ENCODE measurements around the gene ADGRG3. TPM values are rescaled to one million over a fixed set of nuclear protein-coding genes. Genes with fewer than 3 reads are reported as not detected.

The ADGRG3 gene
- total and polyA plus RNA-seq, 2 of the 13 experiments (the other 11 are each of a cell fraction or from before 2014, with no cell fraction given), result 2.7 to 11.8 TPM

GRCh38 chr16:57700781-57701551 is 32.9 kb downstream of the ADGRG3 start (continued):
- TF ChIP-seq, protein P1, sequence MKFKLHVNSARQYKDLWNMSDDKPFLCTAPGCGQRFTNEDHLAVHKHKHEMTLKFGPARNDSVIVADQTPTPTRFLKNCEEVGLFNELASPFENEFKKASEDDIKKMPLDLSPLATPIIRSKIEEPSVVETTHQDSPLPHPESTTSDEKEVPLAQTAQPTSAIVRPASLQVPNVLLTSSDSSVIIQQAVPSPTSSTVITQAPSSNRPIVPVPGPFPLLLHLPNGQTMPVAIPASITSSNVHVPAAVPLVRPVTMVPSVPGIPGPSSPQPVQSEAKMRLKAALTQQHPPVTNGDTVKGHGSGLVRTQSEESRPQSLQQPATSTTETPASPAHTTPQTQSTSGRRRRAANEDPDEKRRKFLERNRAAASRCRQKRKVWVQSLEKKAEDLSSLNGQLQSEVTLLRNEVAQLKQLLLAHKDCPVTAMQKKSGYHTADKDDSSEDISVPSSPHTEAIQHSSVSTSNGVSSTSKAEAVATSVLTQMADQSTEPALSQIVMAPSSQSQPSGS (CRISPR knock-in tag; IDR thresholded peaks at IDR 0.05), result 0 out of 2 replicates have a peak, but pooled peaks have one; percentile 2
- no peak for TF ChIP-seq MLLT10 (CRISPR knock-in tag; IDR thresholded peaks at IDR 0.05)
- no peak for TF ChIP-seq ZNF484 (CRISPR knock-in tag; IDR thresholded peaks at IDR 0.05; ENCODE audit: borderline replicate concordance, low read depth)
- no peak for TF ChIP-seq TCF12 (IDR thresholded peaks at IDR 0.05)
- TF ChIP-seq TCF12 (CRISPR knock-in tag; IDR thresholded peaks at IDR 0.05), result no peak
- TF ChIP-seq GABPB1 (CRISPR knock-in tag; IDR thresholded peaks at IDR 0.05), result no peak; the same call in 1 of the 2 replicates
- TF ChIP-seq, protein P2, sequence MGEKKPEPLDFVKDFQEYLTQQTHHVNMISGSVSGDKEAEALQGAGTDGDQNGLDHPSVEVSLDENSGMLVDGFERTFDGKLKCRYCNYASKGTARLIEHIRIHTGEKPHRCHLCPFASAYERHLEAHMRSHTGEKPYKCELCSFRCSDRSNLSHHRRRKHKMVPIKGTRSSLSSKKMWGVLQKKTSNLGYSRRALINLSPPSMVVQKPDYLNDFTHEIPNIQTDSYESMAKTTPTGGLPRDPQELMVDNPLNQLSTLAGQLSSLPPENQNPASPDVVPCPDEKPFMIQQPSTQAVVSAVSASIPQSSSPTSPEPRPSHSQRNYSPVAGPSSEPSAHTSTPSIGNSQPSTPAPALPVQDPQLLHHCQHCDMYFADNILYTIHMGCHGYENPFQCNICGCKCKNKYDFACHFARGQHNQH (CRISPR knock-in tag; IDR thresholded peaks at IDR 0.05), result no peak
- no peak for TF ChIP-seq ATF7 (IDR thresholded peaks at IDR 0.05)
- no peak for TF ChIP-seq ATF7 (CRISPR knock-in tag; IDR thresholded peaks at IDR 0.05)
- TF ChIP-seq ZNF234 (CRISPR knock-in tag; conservative IDR thresholded peaks at IDR 0.05), result no peak
- TF ChIP-seq CSRNP2 (CRISPR knock-in tag; conservative IDR thresholded peaks at IDR 0.05; ENCODE audit: low read depth), result no peak
- no peak for TF ChIP-seq ZNF101 (CRISPR knock-in tag; IDR thresholded peaks at IDR 0.05; ENCODE audit: borderline replicate concordance, low read depth)
- TF ChIP-seq ZNF543 (CRISPR knock-in tag; IDR thresholded peaks at IDR 0.05), result no peak
- no peak for TF ChIP-seq PAX8 (CRISPR knock-in tag; IDR thresholded peaks at IDR 0.05; ENCODE audit: borderline replicate concordance)
- TF ChIP-seq ZMYM3 (CRISPR knock-in tag; IDR thresholded peaks at IDR 0.05), result peak; percentile 97
- TF ChIP-seq, protein P3, sequence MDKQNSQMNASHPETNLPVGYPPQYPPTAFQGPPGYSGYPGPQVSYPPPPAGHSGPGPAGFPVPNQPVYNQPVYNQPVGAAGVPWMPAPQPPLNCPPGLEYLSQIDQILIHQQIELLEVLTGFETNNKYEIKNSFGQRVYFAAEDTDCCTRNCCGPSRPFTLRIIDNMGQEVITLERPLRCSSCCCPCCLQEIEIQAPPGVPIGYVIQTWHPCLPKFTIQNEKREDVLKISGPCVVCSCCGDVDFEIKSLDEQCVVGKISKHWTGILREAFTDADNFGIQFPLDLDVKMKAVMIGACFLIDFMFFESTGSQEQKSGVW (CRISPR knock-in tag; IDR thresholded peaks at IDR 0.05; ENCODE audit: borderline replicate concordance), result no peak
- TF ChIP-seq MTA1 (CRISPR knock-in tag; IDR thresholded peaks at IDR 0.05; ENCODE audit: borderline replicate concordance), result no peak
- TF ChIP-seq, protein P4, sequence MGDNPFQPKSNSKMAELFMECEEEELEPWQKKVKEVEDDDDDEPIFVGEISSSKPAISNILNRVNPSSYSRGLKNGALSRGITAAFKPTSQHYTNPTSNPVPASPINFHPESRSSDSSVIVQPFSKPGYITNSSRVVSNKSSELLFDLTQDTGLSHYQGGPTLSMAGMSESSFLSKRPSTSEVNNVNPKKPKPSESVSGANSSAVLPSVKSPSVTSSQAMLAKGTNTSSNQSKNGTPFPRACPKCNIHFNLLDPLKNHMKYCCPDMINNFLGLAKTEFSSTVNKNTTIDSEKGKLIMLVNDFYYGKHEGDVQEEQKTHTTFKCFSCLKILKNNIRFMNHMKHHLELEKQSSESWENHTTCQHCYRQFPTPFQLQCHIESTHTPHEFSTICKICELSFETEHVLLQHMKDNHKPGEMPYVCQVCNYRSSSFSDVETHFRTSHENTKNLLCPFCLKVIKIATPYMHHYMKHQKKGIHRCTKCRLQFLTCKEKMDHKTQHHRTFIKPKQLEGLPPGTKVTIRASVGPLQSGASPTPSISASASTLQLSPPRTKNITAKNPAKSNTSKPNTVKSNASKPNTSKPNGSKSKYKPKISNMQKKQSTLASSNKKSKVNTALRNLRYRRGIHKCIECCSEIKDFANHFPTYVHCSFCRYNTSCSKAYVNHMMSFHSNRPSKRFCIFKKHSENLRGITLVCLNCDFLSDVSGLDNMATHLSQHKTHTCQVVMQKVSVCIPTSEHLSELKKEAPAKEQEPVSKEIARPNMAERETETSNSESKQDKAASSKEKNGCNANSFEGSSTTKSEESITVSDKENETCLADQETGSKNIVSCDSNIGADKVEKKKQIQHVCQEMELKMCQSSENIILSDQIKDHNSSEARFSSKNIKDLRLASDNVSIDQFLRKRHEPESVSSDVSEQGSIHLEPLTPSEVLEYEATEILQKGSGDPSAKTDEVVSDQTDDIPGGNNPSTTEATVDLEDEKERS (CRISPR knock-in tag; IDR thresholded peaks at IDR 0.05), result no peak
- TF ChIP-seq ZNF34 (CRISPR knock-in tag; IDR thresholded peaks at IDR 0.05; ENCODE audit: borderline replicate concordance), result 0 out of 2 replicates have a peak, but pooled peaks have one; percentile 53
- no peak for TF ChIP-seq TOPORS (CRISPR knock-in tag; IDR thresholded peaks at IDR 0.05)
- TF ChIP-seq SP2 (CRISPR knock-in tag; IDR thresholded peaks at IDR 0.05), result no peak

All from HepG2 (cell line).